Measurements from ENCODE around the gene RPS6KA5. TPM values are rescaled to one million over a fixed set of nuclear protein-coding genes. Genes with fewer than 3 reads are reported as not detected.
"Not testable (repeated sequence)": the region's sequence is repeated elsewhere in the genome, so short reads cannot be mapped to it uniquely, and the experiment has no call there.

RPS6KA5 gene
- total RNA-seq, 1 experiment from 2014 or later = 3.8 TPM

- Mint-ChIP-seq H3K27ac (no peak overlapping the region), H3K27me3 (ENCODE audit: low read depth) (no peaks in the 10 kb centered on the region; the same call in 1 of the 2 replicates), H3K9me3 (peaks cover 26 to 27% of the 10 kb centered on the region in 2 experiments), H3K4me1 (no peaks in the 10 kb centered on the region), H3K4me3 (no peak overlapping the region), H3K36me3 (ENCODE audit: insufficient read depth in 1 of 3, low read depth in 3 of 3) (peaks cover 9 to 24% (median 17%) of the 10 kb centered on the region in 3 experiments)
- Histone ChIP-seq H3K9me3 (ENCODE audit: control insufficient read depth, low read depth, low read length) (no peaks in the 10 kb centered on the region), H2AFZ (ENCODE audit: low read length) (no peak overlapping the region), H4K8ac (replicated peaks; ENCODE audit: insufficient read length, low read depth, low read length) (no peak overlapping the region), H3K4ac (ENCODE audit: low read depth, low read length) (no peak overlapping the region), H3K4me1 (ENCODE audit: insufficient read depth, low read length) (no peaks in the 10 kb centered on the region), H3K23me2 (ENCODE audit: insufficient read length, low read depth, low read length, poor library complexity, severe bottlenecking) (no peaks in the 10 kb centered on the region), H2BK5ac (ENCODE audit: insufficient read length, low read length) (no peak overlapping the region), H3K23ac (ENCODE audit: insufficient read length, low read depth, low read length) (no peak overlapping the region), H2BK20ac (ENCODE audit: low read depth, low read length, poor library complexity, severe bottlenecking) (no peak overlapping the region), H2BK12ac (ENCODE audit: insufficient read length, low read depth, low read length) (no peak overlapping the region), H4K20me1 (ENCODE audit: control insufficient read depth, insufficient read depth, insufficient read length) (no peaks in the 10 kb centered on the region), H2BK120ac (ENCODE audit: low read depth, low read length, poor library complexity, severe bottlenecking) (no peak overlapping the region), H3K79me1 (ENCODE audit: insufficient read depth, low read depth, low read length, poor library complexity, severe bottlenecking) (no peaks in the 10 kb centered on the region), H2BK15ac (ENCODE audit: low read depth, low read length) (no peak overlapping the region), H3K9ac (ENCODE audit: extremely low read depth, insufficient read length, low read length) (no peak overlapping the region), H2AK5ac (ENCODE audit: insufficient read length, low read length) (no peak overlapping the region), H3K27me3 (ENCODE audit: insufficient read depth, low read length) (no peaks in the 10 kb centered on the region), H3K56ac (ENCODE audit: insufficient read length, low read depth, low read length) (no peak overlapping the region), H3K27ac (ENCODE audit: insufficient read length, low read depth, low read length) (no peak overlapping the region), H3K18ac (ENCODE audit: insufficient read length, low read depth, low read length) (no peak overlapping the region), H4K5ac (ENCODE audit: insufficient read length, low read depth, low read length) (no peak overlapping the region), H4K91ac (ENCODE audit: insufficient read length, low read depth, low read length) (no peak overlapping the region), H3K79me2 (ENCODE audit: insufficient read depth, low read length) (no peaks in the 10 kb centered on the region), H3T11ph (ENCODE audit: low read length) (no peak overlapping the region), H3K14ac (ENCODE audit: insufficient read depth, low read length) (no peak overlapping the region), H3K4me2 (ENCODE audit: insufficient read depth, insufficient read length, low read length) (no peak overlapping the region)
- no peak for DNase-seq
- TF ChIP-seq CTCF (conservative IDR thresholded peaks at IDR 0.05) = no peak
Measured at GRCh38 chr14:90956273-90956672, 104.2 kb downstream of the RPS6KA5 start.

GRCh38 chr14:90953643-90954042 is 106.8 kb downstream of the RPS6KA5 start:
- H3K23ac ChIP-seq (ENCODE audit: insufficient read length, low read depth, low read length); H2AK5ac ChIP-seq (ENCODE audit: insufficient read length, low read length); H2BK15ac ChIP-seq (ENCODE audit: low read depth, low read length); H3T11ph ChIP-seq (ENCODE audit: low read length); H2BK20ac ChIP-seq (ENCODE audit: low read depth, low read length, poor library complexity, severe bottlenecking); H4K8ac ChIP-seq (replicated peaks; ENCODE audit: insufficient read length, low read depth, low read length); H2BK12ac ChIP-seq (ENCODE audit: insufficient read length, low read depth, low read length); H3K4ac ChIP-seq (ENCODE audit: low read depth, low read length); H3K79me1 ChIP-seq (ENCODE audit: insufficient read depth, low read depth, low read length, poor library complexity, severe bottlenecking); H2BK120ac ChIP-seq (ENCODE audit: low read depth, low read length, poor library complexity, severe bottlenecking); H3K4me2 ChIP-seq (ENCODE audit: insufficient read depth, insufficient read length, low read length); DNase-seq; H3K18ac ChIP-seq (ENCODE audit: insufficient read length, low read depth, low read length); H3K14ac ChIP-seq (ENCODE audit: insufficient read depth, low read length); H3K79me2 ChIP-seq (ENCODE audit: insufficient read depth, low read length); H3K27me3 ChIP-seq (ENCODE audit: insufficient read depth, low read length); H3K9me3 ChIP-seq (ENCODE audit: control insufficient read depth, low read depth, low read length); H3K4me3 Mint-ChIP-seq; H4K5ac ChIP-seq (ENCODE audit: insufficient read length, low read depth, low read length); H2BK5ac ChIP-seq (ENCODE audit: insufficient read length, low read length); H2AFZ ChIP-seq (ENCODE audit: low read length); H4K91ac ChIP-seq (ENCODE audit: insufficient read length, low read depth, low read length); H3K27me3 Mint-ChIP-seq (ENCODE audit: low read depth); H4K20me1 ChIP-seq (ENCODE audit: control insufficient read depth, insufficient read depth, insufficient read length); H3K4me1 Mint-ChIP-seq; H3K56ac ChIP-seq (ENCODE audit: insufficient read length, low read depth, low read length); H3K9ac ChIP-seq (ENCODE audit: extremely low read depth, insufficient read length, low read length); H3K4me1 ChIP-seq (ENCODE audit: insufficient read depth, low read length); H3K27ac Mint-ChIP-seq; H3K27ac ChIP-seq (ENCODE audit: insufficient read length, low read depth, low read length); H3K23me2 ChIP-seq (ENCODE audit: insufficient read length, low read depth, low read length, poor library complexity, severe bottlenecking): not testable (repeated sequence)
- H3K9me3 Mint-ChIP-seq = peaks cover 26 to 27% of the 10 kb centered on the region in 2 experiments
- WGBS (ENCODE audit: extremely low coverage, insufficient read length, low lambda C conversion rate) = no CpG with 5 or more reads among the region's 2 CpGs
- H3K36me3 Mint-ChIP-seq (ENCODE audit: insufficient read depth in 1 of 3, low read depth in 3 of 3) = peaks cover 9 to 24% (median 17%) of the 10 kb centered on the region in 3 experiments
